Astrocyte (in vitro differentiated cells and primary cell): ENCODE results near the gene ALPG. TPM values are rescaled to one million over a fixed set of nuclear protein-coding genes. Genes with fewer than 3 reads are reported as not detected.
"Not testable (repeated sequence)": the region's sequence is repeated elsewhere in the genome, so short reads cannot be mapped to it uniquely, and the experiment has no call there.

Experiments used
- DNase-seq: peaks from one replicate; pipeline ENCODE4 v3.0.0-alpha.2; 2010; ENCODE audit warnings: low read depth
- FAIRE-seq: peaks from 2 replicates; lab custom pipeline; 2011; peaks lifted over from hg19 to GRCh38; lab: Jason Lieb, UNC
- H2AFZ ChIP-seq: 2 replicates; pipeline ENCODE4 v1.6.0; 2012; ENCODE audit warnings: low read depth, low read length, inconsistent platforms
- H3K27ac ChIP-seq: 2 replicates; pipeline ENCODE4 v1.5.1; 2011; ENCODE audit warnings: low read depth, low read length, inconsistent platforms
- H3K27me3 ChIP-seq: 2 replicates; pipeline ENCODE4 v1.6.0; 2011; ENCODE audit warnings: low read length, inconsistent platforms; ENCODE audit not compliant: insufficient read depth
- H3K36me3 ChIP-seq: 2 replicates; pipeline ENCODE4 v1.5.1; 2011; ENCODE audit warnings: low read length, inconsistent platforms; ENCODE audit not compliant: insufficient read depth
- H3K4me1 ChIP-seq: 2 replicates; pipeline ENCODE4 v1.5.1; 2011; ENCODE audit warnings: low read length, inconsistent platforms; ENCODE audit not compliant: insufficient read depth
- H3K4me2 ChIP-seq: 2 replicates; pipeline ENCODE4 v1.6.0; 2012; ENCODE audit warnings: low read length, inconsistent platforms
- H3K4me3 ChIP-seq: 2 replicates; pipeline ENCODE4 v1.5.1; 2011; ENCODE audit warnings: low read depth, mild to moderate bottlenecking, low read length, inconsistent platforms; ENCODE audit not compliant: insufficient read depth
- H3K79me2 ChIP-seq: 2 replicates; pipeline ENCODE4 v1.6.0; 2012; ENCODE audit warnings: mild to moderate bottlenecking, low read length, inconsistent platforms; ENCODE audit not compliant: insufficient read depth
- H3K9ac ChIP-seq: 2 replicates; pipeline ENCODE4 v1.6.0; 2012; ENCODE audit warnings: mild to moderate bottlenecking, low read length, inconsistent platforms
- H3K9me3 ChIP-seq: 2 replicates; pipeline ENCODE4 v1.5.1; 2012; ENCODE audit warnings: low read depth, mild to moderate bottlenecking, low read length, inconsistent platforms; ENCODE audit not compliant: insufficient read depth
- H4K20me1 ChIP-seq: 2 replicates; pipeline ENCODE4 v1.6.0; 2012; ENCODE audit warnings: low read length, inconsistent platforms; ENCODE audit not compliant: insufficient read depth
- H3K27ac Mint-ChIP-seq: one replicate; pipeline ENCODE4 v1.8.0; 2021; ENCODE audit warnings: mild to moderate bottlenecking, mixed read lengths; ENCODE audit not compliant: unreplicated experiment
- H3K27me3 Mint-ChIP-seq: one replicate; pipeline ENCODE4 v1.8.0; 2021; ENCODE audit warnings: low read depth, mixed read lengths; ENCODE audit not compliant: unreplicated experiment
- H3K36me3 Mint-ChIP-seq: one replicate; pipeline ENCODE4 v1.8.0; 2021; ENCODE audit warnings: low read depth, mixed read lengths; ENCODE audit not compliant: unreplicated experiment
- H3K4me1 Mint-ChIP-seq: one replicate; pipeline ENCODE4 v1.8.0; 2021; ENCODE audit warnings: low read depth, mixed read lengths; ENCODE audit not compliant: unreplicated experiment
- H3K4me3 Mint-ChIP-seq: one replicate; pipeline ENCODE4 v1.8.0; 2021; ENCODE audit warnings: mild to moderate bottlenecking, moderate library complexity, mixed read lengths; ENCODE audit not compliant: unreplicated experiment
- H3K9me3 Mint-ChIP-seq: one replicate; pipeline ENCODE4 v1.8.0; 2021; ENCODE audit warnings: mild to moderate bottlenecking, mixed read lengths; ENCODE audit not compliant: unreplicated experiment
- EZH2 ChIP-seq: IDR thresholded peaks from 2 replicates; pipeline ENCODE4 v1.6.1; 2012; ENCODE audit warnings: mild to moderate bottlenecking, low read length, inconsistent platforms; ENCODE audit not compliant: insufficient read depth
- total RNA-seq: library from RNA; stranded (reverse); gene quantifications from 2 replicates; pipeline ENCODE4 v1.2.1, GENCODE V29; 2021
- TF ChIP-seq, protein P1 (sequence below): IDR thresholded peaks from 2 replicates; pipeline ENCODE4 v1.5.1; 2011; ENCODE audit warnings: low read depth, mild to moderate bottlenecking, inconsistent platforms, low read length, moderate library complexity; ENCODE audit not compliant: insufficient read depth

ALPG gene
- total RNA-seq, 1 donor from 2014 or later, result 0.27 TPM

DNA sequence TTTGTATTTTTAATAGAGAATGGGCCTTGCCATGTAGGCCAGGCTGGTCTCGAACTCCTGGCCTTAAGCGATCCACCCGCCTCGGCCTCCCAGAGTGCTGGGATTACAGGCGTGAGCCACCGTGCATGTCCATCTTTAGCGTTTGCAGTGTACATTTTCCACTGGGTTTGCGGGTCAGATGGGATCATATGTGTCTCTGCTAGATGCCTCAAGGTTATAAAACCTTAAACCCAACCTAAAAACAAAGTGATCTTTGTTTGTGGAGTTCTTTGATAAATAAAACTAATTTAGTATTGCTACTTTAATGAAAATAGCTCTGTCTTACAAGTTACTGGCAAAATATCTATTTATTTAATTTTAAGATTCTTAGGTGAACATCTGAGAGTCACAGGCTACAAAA is 13.1 kb upstream of the ALPG start:
- Histone ChIP-seq H4K20me1 (no peaks in the 10 kb centered on the region), H3K9ac (no peak overlapping the region), H3K79me2 (no peaks in the 10 kb centered on the region), H2AFZ (no peak overlapping the region), H3K9me3 (no peaks in the 10 kb centered on the region), H3K4me2 (no peak overlapping the region), H3K4me1 (peaks cover 16% of the 10 kb centered on the region), H3K36me3 (no peaks in the 10 kb centered on the region), H3K27me3 (peaks cover 6% of the 10 kb centered on the region), H3K4me3 (no peak overlapping the region), H3K27ac (no peak overlapping the region)
- Mint-ChIP-seq H3K4me1 (peaks cover 18% of the 10 kb centered on the region), H3K27me3 (peaks cover 10% of the 10 kb centered on the region), H3K27ac (no peak overlapping the region), H3K9me3 (peaks cover 5% of the 10 kb centered on the region), H3K4me3 (no peak overlapping the region), H3K36me3 (peaks cover 1% of the 10 kb centered on the region)
- FAIRE-seq (no peak), DNase-seq (no peak)
- no peak for TF ChIP-seq EZH2
- TF ChIP-seq, protein P1, sequence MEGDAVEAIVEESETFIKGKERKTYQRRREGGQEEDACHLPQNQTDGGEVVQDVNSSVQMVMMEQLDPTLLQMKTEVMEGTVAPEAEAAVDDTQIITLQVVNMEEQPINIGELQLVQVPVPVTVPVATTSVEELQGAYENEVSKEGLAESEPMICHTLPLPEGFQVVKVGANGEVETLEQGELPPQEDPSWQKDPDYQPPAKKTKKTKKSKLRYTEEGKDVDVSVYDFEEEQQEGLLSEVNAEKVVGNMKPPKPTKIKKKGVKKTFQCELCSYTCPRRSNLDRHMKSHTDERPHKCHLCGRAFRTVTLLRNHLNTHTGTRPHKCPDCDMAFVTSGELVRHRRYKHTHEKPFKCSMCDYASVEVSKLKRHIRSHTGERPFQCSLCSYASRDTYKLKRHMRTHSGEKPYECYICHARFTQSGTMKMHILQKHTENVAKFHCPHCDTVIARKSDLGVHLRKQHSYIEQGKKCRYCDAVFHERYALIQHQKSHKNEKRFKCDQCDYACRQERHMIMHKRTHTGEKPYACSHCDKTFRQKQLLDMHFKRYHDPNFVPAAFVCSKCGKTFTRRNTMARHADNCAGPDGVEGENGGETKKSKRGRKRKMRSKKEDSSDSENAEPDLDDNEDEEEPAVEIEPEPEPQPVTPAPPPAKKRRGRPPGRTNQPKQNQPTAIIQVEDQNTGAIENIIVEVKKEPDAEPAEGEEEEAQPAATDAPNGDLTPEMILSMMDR, result no peak

DNA sequence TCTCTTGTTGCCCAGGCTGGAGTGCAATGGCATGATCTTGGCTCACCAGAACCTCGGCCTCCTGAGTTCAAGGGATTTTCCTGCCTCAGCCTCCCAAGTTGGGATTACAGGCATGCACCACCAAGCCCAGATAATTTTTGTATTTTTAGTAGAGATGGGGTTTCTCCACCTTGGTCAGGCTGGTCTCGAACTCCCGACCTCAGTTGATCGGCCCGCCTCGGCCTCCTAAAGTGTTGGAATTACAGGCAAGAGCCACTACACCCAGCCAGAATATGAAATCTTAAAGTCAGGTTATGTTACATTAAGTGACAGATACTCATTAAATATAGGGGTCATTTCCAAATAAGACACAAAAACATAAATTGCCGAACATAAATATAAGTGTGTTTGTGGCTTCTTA is 12.2 kb upstream of the ALPG start:
- not testable (repeated sequence) for FAIRE-seq, H2AFZ ChIP-seq, H3K36me3 ChIP-seq, H3K4me3 ChIP-seq, H4K20me1 ChIP-seq, H3K27ac Mint-ChIP-seq, H3K9me3 ChIP-seq, H3K36me3 Mint-ChIP-seq, H3K27me3 ChIP-seq, H3K9me3 Mint-ChIP-seq, H3K4me1 ChIP-seq, DNase-seq, H3K9ac ChIP-seq, H3K4me3 Mint-ChIP-seq, H3K27ac ChIP-seq, H3K4me2 ChIP-seq, H3K79me2 ChIP-seq
- H3K4me1 Mint-ChIP-seq, result peaks cover 13% of the 10 kb centered on the region
- H3K27me3 Mint-ChIP-seq, result peaks cover 12% of the 10 kb centered on the region

DNA sequence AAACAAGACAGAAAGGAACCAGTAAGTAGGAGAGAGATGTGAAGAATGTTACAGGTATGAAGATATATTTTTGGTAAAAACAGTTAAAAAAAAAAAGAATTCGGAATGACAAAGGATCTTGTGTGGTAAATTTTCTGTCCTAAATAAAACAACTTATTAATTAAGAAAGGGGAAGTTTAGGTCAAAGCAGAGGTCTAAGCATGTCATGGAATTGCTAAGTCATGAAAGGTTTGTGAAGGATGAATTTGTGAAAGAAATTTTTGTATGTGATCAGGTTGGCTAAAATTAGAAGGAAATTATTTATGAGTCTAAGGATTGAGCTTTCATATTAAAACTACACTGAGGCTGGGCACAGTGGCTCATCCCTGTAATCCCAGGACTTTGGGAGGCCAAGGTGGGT is 11.1 kb upstream of the ALPG start:
- Histone ChIP-seq H3K4me2 (no peak overlapping the region), H4K20me1 (no peaks in the 10 kb centered on the region), H3K4me1 (no peaks in the 10 kb centered on the region), H3K27me3 (peaks cover 11% of the 10 kb centered on the region), H3K4me3 (no peak overlapping the region), H3K27ac (no peak overlapping the region), H2AFZ (no peak overlapping the region), H3K9me3 (no peaks in the 10 kb centered on the region), H3K36me3 (no peaks in the 10 kb centered on the region), H3K9ac (no peak overlapping the region), H3K79me2 (no peaks in the 10 kb centered on the region)
- Mint-ChIP-seq H3K36me3 (no peaks in the 10 kb centered on the region), H3K9me3 (peaks cover 2% of the 10 kb centered on the region), H3K4me1 (peaks cover 4% of the 10 kb centered on the region), H3K4me3 (no peak overlapping the region), H3K27me3 (peaks cover 21% of the 10 kb centered on the region), H3K27ac (no peak overlapping the region)
- FAIRE-seq, result no peak
- TF ChIP-seq EZH2, result no peak
- TF ChIP-seq, protein P1, result no peak
- DNase-seq, result no peak
